Activated CD8-positive, alpha-beta T cell treated with anti-CD3 and anti-CD28 coated beads, Interleukin-2, amount 10 ng/mL, durations not matched to agents 7 days and 5 days (primary cell): Measurements from ENCODE around the gene CFAP97. TPM values are rescaled to one million over a fixed set of nuclear protein-coding genes. Genes with fewer than 3 reads are reported as not detected.
"Not testable (repeated sequence)": the region's sequence is repeated elsewhere in the genome, so short reads cannot be mapped to it uniquely, and the experiment has no call there.

Experiments
- ATAC-seq: fragments of 150-1000 bp; cut with Tn5 transposase; one replicate; pipeline ENCODE4 v1.10.0; 2021; ENCODE audit warnings: moderate library complexity
- CTCF ChIA-PET: fragments of 350-600 bp; sonication (Branson Sonifier 250); formaldehyde crosslinking; loops from one replicate; lab custom pipeline; 2021; ENCODE audit warnings: antibody characterized with exemption; lab: Charles Lee
- POLR2A ChIA-PET: fragments of 350-600 bp; sonication (Branson Sonifier 250); formaldehyde crosslinking; loops from one replicate; lab custom pipeline; 2021; ENCODE audit warnings: antibody characterized with exemption; lab: Charles Lee
- DNase-seq: peaks from one replicate; pipeline ENCODE4 v3.0.0-alpha.2; 2020
- H3K27ac Mint-ChIP-seq: one replicate; pipeline ENCODE4 v1.8.0; 2021; ENCODE audit warnings: mild to moderate bottlenecking, mixed read lengths
- H3K27me3 Mint-ChIP-seq: one replicate; pipeline ENCODE4 v1.8.0; 2021; ENCODE audit warnings: low read depth, mixed read lengths
- H3K36me3 Mint-ChIP-seq: one replicate; pipeline ENCODE4 v1.8.0; 2021; ENCODE audit warnings: low read depth, mixed read lengths
- H3K4me1 Mint-ChIP-seq: one replicate; pipeline ENCODE4 v1.8.0; 2021; ENCODE audit warnings: low read depth, mixed read lengths
- H3K4me3 Mint-ChIP-seq: one replicate; pipeline ENCODE4 v1.8.0; 2021; ENCODE audit warnings: mild to moderate bottlenecking, mixed read lengths
- H3K9me3 Mint-ChIP-seq: one replicate; pipeline ENCODE4 v1.8.0; 2022; ENCODE audit warnings: mixed read lengths; ENCODE audit not compliant: insufficient read depth
- total RNA-seq, 2 experiments: library from RNA; stranded (reverse); gene quantifications; one replicate each; pipeline ENCODE4 v1.2.3, GENCODE V29; 2021

CFAP97 gene
- total RNA-seq, 2 experiments from 2014 or later, result 29.1 to 30.0 TPM

GRCh38 chr4:185219551-185220344 is 15.9 kb upstream of the CFAP97 start:
- Mint-ChIP-seq H3K4me1 (no peaks in the 10 kb centered on the region), H3K36me3 (peaks cover 3% of the 10 kb centered on the region), H3K4me3 (no peak overlapping the region), H3K27me3 (no peaks in the 10 kb centered on the region), H3K9me3 (no peaks in the 10 kb centered on the region), H3K27ac (no peak overlapping the region)
- ChIA-PET CTCF (no interaction called here), POLR2A (no interaction called here)
- no peak for DNase-seq
- ATAC-seq, result no peak

- ChIA-PET POLR2A (no interaction called here), CTCF (no interaction called here)
- H3K4me1 Mint-ChIP-seq, result no peaks in the 10 kb centered on the region
- ATAC-seq (no peak), DNase-seq (no peak)
- no peaks in the 10 kb centered on the region for H3K27me3 Mint-ChIP-seq
- no peak overlapping the region for H3K4me3 Mint-ChIP-seq
- H3K27ac Mint-ChIP-seq, result no peak overlapping the region
- H3K36me3 Mint-ChIP-seq, result peaks cover 3% of the 10 kb centered on the region
- H3K9me3 Mint-ChIP-seq, result no peaks in the 10 kb centered on the region
Observed at GRCh38 chr4:185218312-185218711, 14.5 kb upstream of the CFAP97 start.

- ATAC-seq (no peak), DNase-seq (no peak)
- peaks cover 6% of the 10 kb centered on the region for H3K36me3 Mint-ChIP-seq
- POLR2A ChIA-PET, result no interaction called here
- H3K27ac Mint-ChIP-seq, result no peak overlapping the region
- H3K27me3 Mint-ChIP-seq, result no peaks in the 10 kb centered on the region
- no peak overlapping the region for H3K4me3 Mint-ChIP-seq
- no peaks in the 10 kb centered on the region for H3K9me3 Mint-ChIP-seq
- CTCF ChIA-PET, result no interaction called here
- peaks cover 3% of the 10 kb centered on the region for H3K4me1 Mint-ChIP-seq
Observed at GRCh38 chr4:185217408-185217975, 13.7 kb upstream of the CFAP97 start.

GRCh38 chr4:185215261-185215660 is 11.5 kb upstream of the CFAP97 start:
- ChIA-PET CTCF (no interaction called here), POLR2A (no interaction called here)
- Mint-ChIP-seq H3K9me3 (no peaks in the 10 kb centered on the region), H3K36me3 (peaks cover 3% of the 10 kb centered on the region), H3K4me3 (no peak overlapping the region), H3K27ac (no peak overlapping the region), H3K27me3 (peaks cover 2% of the 10 kb centered on the region), H3K4me1 (peaks cover 19% of the 10 kb centered on the region)
- no peak for ATAC-seq
- DNase-seq, result no peak

GRCh38 chr4:185213877-185214276 is 10.1 kb upstream of the CFAP97 start:
- Mint-ChIP-seq H3K36me3 (peaks cover 3% of the 10 kb centered on the region), H3K27ac (no peak overlapping the region), H3K9me3 (no peaks in the 10 kb centered on the region), H3K4me3 (no peak overlapping the region), H3K27me3 (peaks cover 2% of the 10 kb centered on the region), H3K4me1 (peaks cover 21% of the 10 kb centered on the region)
- ChIA-PET CTCF (no interaction called here), POLR2A (no interaction called here)
- no peak for ATAC-seq
- DNase-seq, result no peak

GRCh38 chr4:185212581-185212980 is 8.8 kb upstream of the CFAP97 start:
- H3K4me1 Mint-ChIP-seq, result peaks cover 24% of the 10 kb centered on the region
- H3K4me3 Mint-ChIP-seq, result no peak overlapping the region
- H3K36me3 Mint-ChIP-seq, result peaks cover 3% of the 10 kb centered on the region
- DNase-seq, result no peak
- CTCF ChIA-PET, result interaction anchor here (1.1 kb wide), 1 partner anchor 29 kb away, joined by 3 read pairs; no protein-coding TSS in a partner anchor
- POLR2A ChIA-PET, result interaction anchor here (0.7 kb wide), 1 partner anchor 8 kb away, joined by 3 read pairs; no protein-coding TSS in a partner anchor
- peaks cover 2% of the 10 kb centered on the region for H3K27me3 Mint-ChIP-seq
- no peaks in the 10 kb centered on the region for H3K9me3 Mint-ChIP-seq
- no peak for ATAC-seq
- H3K27ac Mint-ChIP-seq, result no peak overlapping the region

- DNase-seq, result no peak
- Mint-ChIP-seq H3K36me3 (peaks cover 3% of the 10 kb centered on the region), H3K27ac (no peak overlapping the region), H3K9me3 (no peaks in the 10 kb centered on the region), H3K4me3 (peak overlapping the region; percentile 82), H3K27me3 (peaks cover 2% of the 10 kb centered on the region), H3K4me1 (peaks cover 24% of the 10 kb centered on the region)
- no peak for ATAC-seq
- POLR2A ChIA-PET, result no interaction called here
- CTCF ChIA-PET, result no interaction called here
Observed at GRCh38 chr4:185211641-185212040, 7.8 kb upstream of the CFAP97 start.

- POLR2A ChIA-PET, result no interaction called here
- Mint-ChIP-seq H3K4me3 (peak overlapping the region; percentile 82), H3K27me3 (peaks cover 2% of the 10 kb centered on the region), H3K36me3 (peaks cover 3% of the 10 kb centered on the region), H3K27ac (no peak overlapping the region), H3K4me1 (peaks cover 24% of the 10 kb centered on the region), H3K9me3 (no peaks in the 10 kb centered on the region)
- DNase-seq, result no peak
- ATAC-seq, result no peak
- CTCF ChIA-PET, result interaction anchor here (3.7 kb wide), 1 partner anchor 27 kb away, joined by 18 read pairs; no protein-coding TSS in a partner anchor
Observed at GRCh38 chr4:185211035-185211434, 7.2 kb upstream of the CFAP97 start.

GRCh38 chr4:185210102-185210981 is 6.5 kb upstream of the CFAP97 start:
- CTCF ChIA-PET, result interaction anchor here (0.9 to 3.7 kb wide), 3 partner anchors 26 to 215 kb away, joined by 3 to 18 read pairs (median 4); partner anchors contain the start of gene UFSP2
- Mint-ChIP-seq H3K4me1 (peaks cover 24% of the 10 kb centered on the region), H3K36me3 (peaks cover 3% of the 10 kb centered on the region), H3K27me3 (peaks cover 2% of the 10 kb centered on the region), H3K4me3 (peak overlapping the region; percentile 82), H3K9me3 (no peaks in the 10 kb centered on the region), H3K27ac (peak overlapping the region; percentile 82)
- ATAC-seq, result peak; percentile 60
- POLR2A ChIA-PET, result interaction anchor here (1.2 to 1.9 kb wide), 2 partner anchors 186 to 215 kb away, joined by 3 to 6 read pairs; partner anchors contain the start of genes ANKRD37 and LRP2BP
- DNase-seq, result peak; percentile 57

GRCh38 chr4:185209852-185210101 is 6.0 kb upstream of the CFAP97 start:
- CTCF ChIA-PET, result interaction anchor here (0.9 to 3.7 kb wide), 3 partner anchors 26 to 216 kb away, joined by 3 to 18 read pairs (median 4); partner anchors contain the start of gene UFSP2
- POLR2A ChIA-PET, result interaction anchor here (1.2 to 1.9 kb wide), 2 partner anchors 187 to 216 kb away, joined by 3 to 6 read pairs; partner anchors contain the start of genes ANKRD37 and LRP2BP
- not testable (repeated sequence) for H3K27ac Mint-ChIP-seq, H3K4me3 Mint-ChIP-seq, DNase-seq, H3K36me3 Mint-ChIP-seq, H3K27me3 Mint-ChIP-seq, ATAC-seq, H3K9me3 Mint-ChIP-seq
- H3K4me1 Mint-ChIP-seq, result peaks cover 30% of the 10 kb centered on the region

- Mint-ChIP-seq H3K4me1 (peaks cover 35% of the 10 kb centered on the region), H3K27ac (peak within 1 kb of the TSS; percentile 84), H3K9me3 (no peaks in the 10 kb centered on the region), H3K36me3 (peaks cover 3% of the 10 kb centered on the region), H3K27me3 (peaks cover 2% of the 10 kb centered on the region), H3K4me3 (peak within 1 kb of the TSS; percentile 87)
- CTCF ChIA-PET, result interaction anchor here (0.9 to 3.7 kb wide), 3 partner anchors 25 to 216 kb away, joined by 3 to 18 read pairs (median 3); partner anchors contain the start of gene UFSP2
- ATAC-seq (peak; percentile 93), DNase-seq (peak; percentile 87)
- POLR2A ChIA-PET, result interaction anchor here (1.2 to 1.9 kb wide), 2 partner anchors 187 to 216 kb away, joined by 3 to 6 read pairs; partner anchors contain the start of genes ANKRD37 and LRP2BP
Observed at GRCh38 chr4:185209031-185209851, 5.4 kb upstream of the CFAP97 start, which contains the start of gene SNX25. Gene SNX25, plus strand, starts transcription at chr4:185209598. Its CDS starts 229 bp downstream, at chr4:185209827.
